Progenitor cell of endocrine pancreas (in vitro differentiated cells): ENCODE results near the gene POU6F1. TPM values are rescaled to one million over a fixed set of nuclear protein-coding genes. Genes with fewer than 3 reads are reported as not detected.

Experiments
- DNase-seq: peaks from one replicate; pipeline ENCODE4 v3.0.0; 2021; ENCODE audit warnings: low spot score; ENCODE audit not compliant: unreplicated experiment
- H3K27ac Mint-ChIP-seq: 2 replicates; pipeline ENCODE4 v1.8.0; 2021; ENCODE audit warnings: mild to moderate bottlenecking, moderate library complexity, mixed read lengths
- H3K27me3 Mint-ChIP-seq: 2 replicates; pipeline ENCODE4 v1.8.0; 2021; ENCODE audit warnings: mixed read lengths
- H3K36me3 Mint-ChIP-seq: 2 replicates; pipeline ENCODE4 v1.8.0; 2022; ENCODE audit warnings: mixed read lengths; ENCODE audit not compliant: insufficient read depth
- H3K4me1 Mint-ChIP-seq: 2 replicates; pipeline ENCODE4 v1.8.0; 2021; ENCODE audit warnings: low read depth, mixed read lengths
- H3K4me3 Mint-ChIP-seq: 2 replicates; pipeline ENCODE4 v1.8.0; 2021; ENCODE audit warnings: low read depth, mild to moderate bottlenecking, moderate library complexity, mixed read lengths
- H3K9me3 Mint-ChIP-seq: 2 replicates; pipeline ENCODE4 v1.8.0; 2021; ENCODE audit warnings: low read depth, mixed read lengths
- CTCF ChIP-seq: fragments of 200-600 bp; sonication (generic); IDR thresholded peaks from one replicate; pipeline ENCODE4 v1.5.0; 2021; ENCODE audit warnings: antibody characterized with exemption, mild to moderate bottlenecking; ENCODE audit not compliant: unreplicated experiment
- total RNA-seq: library from RNA; stranded (reverse); gene quantifications from 2 replicates; pipeline ENCODE4 v1.2.1, GENCODE V29; 2021

The POU6F1 gene
- total RNA-seq, 1 donor from 2014 or later = 8.2 TPM

GRCh38 chr12:51209259-51209658 lies 8.6 kb downstream of the POU6F1 start:
- DNase-seq = no peak
- no peaks in the 10 kb centered on the region for H3K36me3 Mint-ChIP-seq
- TF ChIP-seq CTCF = no peak
- no peak overlapping the region for H3K4me3 Mint-ChIP-seq
- H3K4me1 Mint-ChIP-seq = no peaks in the 10 kb centered on the region
- no peak overlapping the region for H3K27ac Mint-ChIP-seq
- no peaks in the 10 kb centered on the region for H3K9me3 Mint-ChIP-seq
- no peaks in the 10 kb centered on the region for H3K27me3 Mint-ChIP-seq

GRCh38 chr12:51208016-51208660 lies 9.7 kb downstream of the POU6F1 start:
- DNase-seq = no peak
- Mint-ChIP-seq H3K4me3 (no peak overlapping the region), H3K4me1 (no peaks in the 10 kb centered on the region), H3K27me3 (no peaks in the 10 kb centered on the region), H3K36me3 (no peaks in the 10 kb centered on the region), H3K27ac (no peak overlapping the region), H3K9me3 (no peaks in the 10 kb centered on the region)
- TF ChIP-seq CTCF = no peak

GRCh38 chr12:51205350-51205749 lies 12.5 kb downstream of the POU6F1 start:
- no peaks in the 10 kb centered on the region for H3K36me3 Mint-ChIP-seq
- no peak overlapping the region for H3K27ac Mint-ChIP-seq
- H3K4me3 Mint-ChIP-seq = no peak overlapping the region
- no peak for DNase-seq
- H3K27me3 Mint-ChIP-seq = no peaks in the 10 kb centered on the region
- no peaks in the 10 kb centered on the region for H3K4me1 Mint-ChIP-seq
- TF ChIP-seq CTCF = no peak
- no peaks in the 10 kb centered on the region for H3K9me3 Mint-ChIP-seq

GRCh38 chr12:51202718-51203117 lies 15.1 kb downstream of the POU6F1 start:
- H3K27ac Mint-ChIP-seq = no peak overlapping the region
- H3K4me1 Mint-ChIP-seq = peaks cover 6% of the 10 kb centered on the region
- TF ChIP-seq CTCF = no peak
- no peaks in the 10 kb centered on the region for H3K9me3 Mint-ChIP-seq
- no peaks in the 10 kb centered on the region for H3K27me3 Mint-ChIP-seq
- no peaks in the 10 kb centered on the region for H3K36me3 Mint-ChIP-seq
- DNase-seq = no peak
- no peak overlapping the region for H3K4me3 Mint-ChIP-seq

GRCh38 chr12:51200806-51201205 lies 17.1 kb downstream of the POU6F1 start:
- DNase-seq = no peak
- H3K4me1 Mint-ChIP-seq = peaks cover 6% of the 10 kb centered on the region
- H3K27me3 Mint-ChIP-seq = no peaks in the 10 kb centered on the region
- no peak overlapping the region for H3K27ac Mint-ChIP-seq
- H3K9me3 Mint-ChIP-seq = no peaks in the 10 kb centered on the region
- no peak for TF ChIP-seq CTCF
- no peak overlapping the region for H3K4me3 Mint-ChIP-seq
- no peaks in the 10 kb centered on the region for H3K36me3 Mint-ChIP-seq
